Activated T-cell treated with anti-CD3 and anti-CD28 coated beads for 4 hours (primary cell): ENCODE data around the gene GPAT3.
A peak's percentile ranks its signal among the peaks of the same experiment; 100 is the strongest.
"Not testable (repeated sequence)": the region's sequence is repeated elsewhere in the genome, so short reads cannot be mapped to it uniquely, and the experiment has no call there.

ENCODE experiments used
- DNase-seq: peaks from one replicate; pipeline ENCODE4 v3.0.0-alpha.2; 2020

GPAT3 gene

GRCh38 chr4:83605210-83605609, 69.3 kb downstream of the GPAT3 start:
- DNase-seq: no peak

- no peak for DNase-seq
These were observed 69.8 kb downstream of the GPAT3 start for GRCh38 chr4:83605744-83606172.

DNA sequence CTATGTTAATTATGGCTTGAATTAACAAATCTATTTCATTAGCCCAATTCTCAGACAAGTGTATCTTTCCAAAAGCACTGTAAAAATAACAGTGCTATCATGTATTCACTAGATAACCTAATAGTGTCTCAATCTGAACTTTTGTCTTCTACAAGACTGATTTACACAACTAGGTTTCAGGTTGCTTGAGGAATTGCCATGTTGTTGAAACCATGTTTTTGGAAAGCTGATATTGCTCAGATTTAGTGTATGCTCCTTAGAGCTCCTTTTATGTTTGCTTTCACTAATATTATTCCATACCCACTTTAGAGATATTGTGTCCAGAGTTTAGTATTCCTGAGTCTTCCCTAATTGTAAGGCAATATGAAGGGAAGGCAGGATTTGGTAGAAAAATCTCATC, 70.6 kb downstream of the GPAT3 start:
- no peak for DNase-seq

- DNase-seq: no peak
These were observed 71.0 kb downstream of the GPAT3 start for GRCh38 chr4:83606898-83607297.

GRCh38 chr4:83609365-83609764, 73.5 kb downstream of the GPAT3 start:
- DNase-seq: no peak

DNA sequence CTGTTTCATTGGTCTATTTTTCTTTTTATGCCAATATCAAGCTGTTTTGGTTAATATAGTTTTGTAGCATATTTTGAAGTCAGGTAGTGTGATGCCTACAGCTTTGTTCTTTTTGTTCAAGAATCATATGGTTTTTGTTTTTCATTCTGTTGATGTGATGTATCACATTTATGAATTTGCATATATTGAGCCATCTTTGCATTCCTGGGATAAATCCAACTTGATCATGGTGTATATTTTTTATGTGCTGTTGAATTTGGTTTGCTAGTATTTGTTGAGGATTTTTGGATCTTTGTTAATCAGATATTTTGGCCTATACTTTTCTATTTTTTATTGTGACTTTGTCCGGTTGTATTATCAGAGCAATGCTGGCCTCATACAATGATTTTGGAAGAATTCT, 74.8 kb downstream of the GPAT3 start:
- DNase-seq: no peak

GRCh38 chr4:83613023-83613422, 77.1 kb downstream of the GPAT3 start:
- no peak for DNase-seq

- no peak for DNase-seq
These were observed 78.1 kb downstream of the GPAT3 start for GRCh38 chr4:83613994-83614393.

GRCh38 chr4:83616252-83616651, 80.3 kb downstream of the GPAT3 start:
- DNase-seq: no peak

- no peak for DNase-seq
These were observed 81.6 kb downstream of the GPAT3 start for GRCh38 chr4:83617371-83618035.

DNA sequence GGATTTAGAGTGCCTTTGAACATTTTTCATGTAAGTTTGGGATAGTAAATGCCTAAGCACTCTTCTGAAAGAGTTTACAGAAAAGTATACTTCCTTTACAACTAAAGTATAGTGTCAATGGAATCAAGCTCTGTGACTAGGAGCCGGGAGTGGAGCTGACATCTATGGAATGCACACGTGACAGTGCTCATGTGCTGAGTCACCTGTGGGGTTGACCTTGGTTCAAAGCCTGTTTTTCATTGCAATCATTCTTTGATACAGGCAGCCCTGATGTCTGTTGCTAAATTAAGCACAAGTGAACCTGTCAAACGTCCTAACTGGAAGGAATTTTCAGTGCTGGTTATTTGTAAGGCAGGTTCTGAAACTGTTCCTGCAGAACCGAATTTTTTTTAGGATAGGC, 82.5 kb downstream of the GPAT3 start:
- DNase-seq: no peak

DNA sequence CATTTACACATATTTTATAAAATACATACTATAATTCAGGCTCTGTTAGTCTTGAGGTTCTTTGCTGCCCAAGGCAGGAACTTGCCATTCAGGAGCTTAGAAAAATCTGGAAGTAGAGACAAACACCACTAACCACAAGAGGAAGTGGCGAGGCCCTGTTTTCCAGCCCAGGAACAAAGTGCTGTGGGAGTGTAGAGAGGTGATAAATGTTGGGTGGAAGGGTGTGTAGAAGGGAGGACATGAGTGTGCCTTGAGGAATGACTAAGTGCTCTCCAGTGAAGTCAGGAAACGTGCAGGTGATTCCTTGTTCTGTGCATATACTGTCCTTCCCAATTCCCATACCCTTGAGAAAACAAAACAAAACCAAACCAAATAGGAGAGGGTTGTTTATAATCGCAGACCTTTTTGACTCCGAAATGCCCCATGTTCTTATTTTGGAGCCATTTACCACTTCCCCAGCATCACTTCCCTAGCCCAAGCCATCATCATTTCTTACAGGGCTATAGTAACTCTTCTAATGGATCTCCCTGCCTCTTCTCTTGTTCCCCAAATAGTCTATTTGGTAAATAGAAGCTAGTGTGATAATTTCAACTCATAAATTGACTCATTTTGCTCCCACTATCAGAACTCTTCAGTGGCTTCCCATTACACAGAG, 83.2 kb downstream of the GPAT3 start:
- no peak for DNase-seq

GRCh38 chr4:83622127-83622526, 86.2 kb downstream of the GPAT3 start:
- not testable (repeated sequence) for DNase-seq

- no peak for DNase-seq
These were observed 89.9 kb downstream of the GPAT3 start for GRCh38 chr4:83625821-83626220.

- DNase-seq: no peak
These were observed 90.4 kb downstream of the GPAT3 start for GRCh38 chr4:83626245-83626836.

DNA sequence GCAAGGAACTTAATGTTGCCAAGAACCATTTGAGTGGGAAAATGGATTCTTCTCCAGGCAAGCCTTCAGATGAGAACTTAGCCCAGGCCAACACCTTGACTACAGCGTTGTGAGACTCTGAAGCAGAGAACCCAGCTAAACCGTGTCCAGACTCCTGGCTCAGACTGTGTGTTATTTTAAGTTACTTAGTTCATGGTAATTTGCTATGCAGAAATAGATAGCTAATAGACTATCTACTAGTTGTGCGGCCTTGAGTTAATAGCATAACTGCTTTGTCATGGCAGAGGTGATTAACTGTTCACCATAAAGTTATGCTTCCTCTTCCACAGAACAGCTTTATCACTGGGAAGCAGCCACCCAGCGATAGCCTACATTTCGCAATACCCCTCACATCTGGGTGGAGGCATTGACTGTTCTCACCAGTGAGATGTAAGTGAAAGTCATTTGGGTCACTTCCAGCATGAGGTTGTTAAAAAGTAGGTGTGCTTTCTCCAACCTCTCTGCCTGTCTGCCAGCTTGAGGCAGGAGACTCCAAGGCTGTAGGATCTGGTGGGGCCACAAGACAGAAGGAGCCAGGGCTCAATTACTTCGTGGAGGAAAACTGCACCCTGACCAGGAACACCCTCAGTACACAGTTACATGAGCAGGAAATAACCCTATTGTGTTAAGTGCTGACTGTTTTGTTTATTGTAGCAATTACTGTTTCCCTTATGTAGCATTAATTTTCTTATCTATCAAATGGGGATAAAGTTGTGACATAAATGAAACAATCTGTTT, 94.2 kb downstream of the GPAT3 start:
- DNase-seq: no peak

- no peak for DNase-seq
These were observed 95.2 kb downstream of the GPAT3 start for GRCh38 chr4:83631066-83631465.

GRCh38 chr4:83636930-83637329, 101.0 kb downstream of the GPAT3 start:
- DNase-seq: no peak

- DNase-seq: peak; percentile 46
These were observed 104.1 kb downstream of the GPAT3 start for GRCh38 chr4:83639849-83640493.

DNA sequence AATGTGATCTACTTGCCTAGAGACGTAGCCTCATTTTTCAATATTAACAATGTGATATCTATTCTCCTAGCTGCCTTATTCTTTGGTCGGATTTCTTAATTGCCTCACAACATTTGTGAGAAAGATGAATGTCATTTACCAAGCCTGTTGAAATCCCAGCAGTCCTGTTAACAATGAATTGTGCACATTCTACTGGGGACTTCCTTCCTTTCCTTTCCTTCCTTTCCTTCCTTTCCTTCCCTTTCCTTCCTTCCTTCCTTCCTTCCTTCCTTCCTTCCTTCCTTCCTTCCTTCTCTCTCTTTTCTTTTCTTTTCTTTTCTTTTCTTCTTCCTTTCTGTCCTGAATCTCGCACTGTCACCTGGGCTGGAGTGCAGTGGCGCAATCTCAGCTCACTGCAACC, 107.1 kb downstream of the GPAT3 start:
- no peak for DNase-seq

- DNase-seq: peak; percentile 14
These were observed 109.1 kb downstream of the GPAT3 start for GRCh38 chr4:83644677-83645659.
